ENCODE results near the gene STK32B. TPM values are rescaled to one million over a fixed set of nuclear protein-coding genes. Genes with fewer than 3 reads are reported as not detected.

The STK32B gene
- total and polyA plus RNA-seq, 2 of the 8 experiments (the other 6 are each of a cell fraction or from before 2014, with no cell fraction given): 2.3 to 2.5 TPM

- TF ChIP-seq ATF2 (IDR thresholded peaks at IDR 0.05; ENCODE audit: low read length): no peak
These were observed 411.1 kb downstream of the STK32B start (continued) for GRCh38 chr4:5462254-5462835.

Measured in H1 (cell line).